GM12878 (cell line): ENCODE data around the gene CNTN6. TPM values are rescaled to one million over a fixed set of nuclear protein-coding genes. Genes with fewer than 3 reads are reported as not detected.

Experiments used
- ATAC-seq: fragments of 200-7000 bp; cut with Tn5 transposase; 3 replicates; pipeline ENCODE4 v1.9.1; 2020; ENCODE audit warnings: mild to moderate bottlenecking, moderate library complexity
- BruUV-seq: library from RNA; stranded (reverse); fragments of 400-500 nt; replicated peaks from 2 replicates; lab custom pipeline; 2021; lab: Mats Ljungman, UMichigan
- CTCF ChIA-PET: fragments of 300-600 bp; sonication (Branson Sonifier 250); formaldehyde crosslinking; extraction: SDS; loops from one replicate; lab custom pipeline; 2021; ENCODE audit warnings: inconsistent platforms; lab: Yijun Ruan, JAX
- POLR2A ChIA-PET: fragments of 350-600 bp; formaldehyde crosslinking; extraction: SDS; loops from one replicate; lab custom pipeline; 2021; ENCODE audit warnings: inconsistent platforms; lab: Charles Lee
- RAD21 ChIA-PET: fragments of 300-600 bp; sonication (Branson Sonifier 250); formaldehyde crosslinking; loops from one replicate; lab custom pipeline; 2023; ENCODE audit warnings: antibody characterized with exemption; ENCODE audit not compliant: unreplicated experiment; lab: Charles Lee
- SMC1A ChIA-PET: fragments of 300-600 bp; sonication (Branson Sonifier 250); formaldehyde crosslinking; loops from one replicate; lab custom pipeline; 2023; ENCODE audit not compliant: unreplicated experiment, uncharacterized antibody; lab: Charles Lee
- DNase-seq: peaks from one replicate; pipeline ENCODE4 v3.0.0-alpha.2; 2011; ENCODE audit warnings: low read depth, low spot score
- FAIRE-seq: peaks from 3 replicates; lab custom pipeline; 2011; peaks lifted over from hg19 to GRCh38; lab: Jason Lieb, UNC
- H2AFZ ChIP-seq: 2 replicates; pipeline ENCODE4 v1.6.0; 2011; ENCODE audit warnings: low read depth, low read length, control low read depth; ENCODE audit not compliant: control insufficient read depth
- H3K27ac ChIP-seq: 2 replicates; pipeline ENCODE4 v1.5.1; 2011; ENCODE audit warnings: control low read depth; ENCODE audit not compliant: control insufficient read depth, insufficient read depth
- H3K27me3 ChIP-seq, 2 experiments: replicated peaks in 1 of 2; 2 replicates each; pipeline versions ENCODE4 v1.6.0 to v1.6.1; 2011; ENCODE audit warnings: low read length in 1 of 2; ENCODE audit not compliant: control insufficient read depth in 2 of 2, insufficient read depth in 2 of 2
- H3K36me3 ChIP-seq, 2 experiments: 2 replicates each; pipeline ENCODE4 v1.5.1; 2011; ENCODE audit warnings: low read length in 1 of 2; ENCODE audit not compliant: control insufficient read depth in 2 of 2, insufficient read depth in 2 of 2
- H3K4me1 ChIP-seq: 2 replicates; pipeline ENCODE4 v1.6.1; 2011; ENCODE audit warnings: mild to moderate bottlenecking, low read length, moderate library complexity, mixed read lengths; ENCODE audit not compliant: control insufficient read depth, insufficient read depth
- H3K4me2 ChIP-seq: 2 replicates; pipeline ENCODE4 v1.6.0; 2011; ENCODE audit warnings: control low read depth; ENCODE audit not compliant: control insufficient read depth, insufficient read depth
- H3K4me3 ChIP-seq: fragments of 200-600 bp; sonication (generic); 2 replicates; pipeline ENCODE4 v1.5.1; 2016
- H3K79me2 ChIP-seq: 2 replicates; pipeline ENCODE4 v1.6.0; 2011; ENCODE audit warnings: low read length; ENCODE audit not compliant: control insufficient read depth, insufficient read depth
- H3K9ac ChIP-seq: 2 replicates; pipeline ENCODE4 v1.8.0; 2011; ENCODE audit warnings: low read length, control low read depth, mixed read lengths; ENCODE audit not compliant: control insufficient read depth, insufficient read depth
- H3K9me3 ChIP-seq: replicated peaks from 3 replicates; pipeline ENCODE4 v1.5.1; 2011; ENCODE audit warnings: mild to moderate bottlenecking, low read length; ENCODE audit not compliant: control insufficient read depth, insufficient read depth
- H4K20me1 ChIP-seq: 2 replicates; pipeline ENCODE4 v1.6.0; 2011; ENCODE audit not compliant: control insufficient read depth, insufficient read depth
- BHLHE40 ChIP-seq, 2 experiments: fragments of 450-650 bp in 1 of 2; IDR thresholded peaks; 2 replicates each; pipeline ENCODE4 v1.6.1; 2011 to 2017; ENCODE audit warnings: low read depth in 2 of 2, borderline replicate concordance in 1 of 2, improper control_type of control experiment in 1 of 2, low read length in 1 of 2, mild to moderate bottlenecking in 1 of 2
- CEBPB ChIP-seq, 2 experiments: fragments of 150-350 bp in 1 of 2; IDR thresholded peaks; 2 replicates each; pipeline ENCODE4 v1.6.1; 2012 to 2014; ENCODE audit warnings: low read depth in 2 of 2, low read length in 2 of 2, borderline replicate concordance in 1 of 2, inconsistent platforms in 1 of 2
- GATAD2B ChIP-seq: fragments of 450-650 bp; conservative IDR thresholded peaks from 2 replicates; pipeline ENCODE4 v1.6.1; 2017; ENCODE audit warnings: low read depth, mild to moderate bottlenecking, moderate library complexity
- IKZF1 ChIP-seq: fragments of 450-650 bp; conservative IDR thresholded peaks from 2 replicates; pipeline ENCODE4 v1.6.1; 2017; ENCODE audit warnings: antibody characterized with exemption, mild to moderate bottlenecking
- KLF5 ChIP-seq: fragments of 450-650 bp; IDR thresholded peaks from 2 replicates; pipeline ENCODE4 v1.6.1; 2014; ENCODE audit warnings: mild to moderate bottlenecking; ENCODE audit not compliant: partially characterized antibody
- SMC3 ChIP-seq: IDR thresholded peaks from 2 replicates; pipeline ENCODE4 v1.6.1; 2011; ENCODE audit warnings: low read length, improper control_type of control experiment, borderline replicate concordance
- TAF1 ChIP-seq: IDR thresholded peaks from 2 replicates; pipeline ENCODE4 v1.6.1; 2011; ENCODE audit warnings: mild to moderate bottlenecking, low read depth, low read length, borderline replicate concordance
- ZNF384 ChIP-seq: IDR thresholded peaks from 2 replicates; pipeline ENCODE4 v1.6.1; 2012; ENCODE audit warnings: low read depth, mild to moderate bottlenecking, low read length, improper control_type of control experiment, borderline replicate concordance
- WGBS: methylation state at CpG from one replicate; pipeline ENCODE4 v1.1.6; 2016; ENCODE audit warnings: low lambda C conversion rate; ENCODE audit not compliant: insufficient replicate concordance, insufficient coverage; ENCODE audit errors: missing lambda C conversion rate; 5-methylcytosine and 5-hydroxymethylcytosine counted together
- in situ Hi-C: fragments of 300-500 bp; cut with MboI; formaldehyde crosslinking; loops from 9 replicates; pipeline ENCODE4 v1.14.3; 2018; ENCODE audit warnings: mixed read lengths
- intact Hi-C: fragments of 100-400 bp; cut with micrococcal nuclease; formaldehyde crosslinking; loops from one replicate; pipeline ENCODE4 v1.14.2; 2022; ENCODE audit not compliant: unreplicated experiment
- polyA plus RNA-seq, 11 experiments: library from polyadenylated mRNA; depleted of rRNA in 4 of 11; unstranded in 6 of 11; stranded (reverse) in 5 of 11; fragments of >200 nt; fragmentation: Nextera tagmentation in 4 of 11; fragmentation: Illumina TruSeq in 1 of 11; extraction: Ambion mirVana in 4 of 11; extraction: Trizol in 1 of 11; gene quantifications; 1 replicate in 1 of 11; 2 replicates in 10 of 11; pipeline versions ENCODE4 v1.2.1 to v1.2.3, GENCODE V29; 2011 to 2016; ENCODE audit warnings: inconsistent platforms in 2 of 11, missing spikeins in 2 of 11, low read depth in 1 of 11
- total RNA-seq, 4 experiments: library from RNA; depleted of rRNA in 3 of 4; stranded (reverse); fragments of >200 nt in 3 of 4; fragmentation: Illumina TruSeq in 1 of 4; extraction: Trizol in 1 of 4; gene quantifications; 2 replicates each; pipeline versions ENCODE4 v1.2.1 to v1.2.3, GENCODE V29; 2013 to 2021
- TF ChIP-seq, protein P1 (sequence below): fragments of 450-650 bp; formaldehyde crosslinking; IDR thresholded peaks from 2 replicates; pipeline ENCODE4 v1.4.0; 2020; ENCODE audit warnings: mild to moderate bottlenecking, moderate library complexity
- TF ChIP-seq, protein P2 (sequence below): fragments of 450-650 bp; formaldehyde crosslinking; IDR thresholded peaks from 2 replicates; pipeline ENCODE4 v1.5.0; 2022; ENCODE audit warnings: mild to moderate bottlenecking, missing genetic modification characterization
- TF ChIP-seq, protein P3 (sequence below): fragments of 450-650 bp; IDR thresholded peaks from 2 replicates; pipeline ENCODE4 v1.6.1; 2018; ENCODE audit warnings: borderline replicate concordance, mild to moderate bottlenecking; ENCODE audit not compliant: partially characterized antibody

CNTN6 gene
- total and polyA plus RNA-seq, 10 of the 15 experiments (the other 5 are each of a cell fraction or from before 2014, with no cell fraction given), result not detected

DNA sequence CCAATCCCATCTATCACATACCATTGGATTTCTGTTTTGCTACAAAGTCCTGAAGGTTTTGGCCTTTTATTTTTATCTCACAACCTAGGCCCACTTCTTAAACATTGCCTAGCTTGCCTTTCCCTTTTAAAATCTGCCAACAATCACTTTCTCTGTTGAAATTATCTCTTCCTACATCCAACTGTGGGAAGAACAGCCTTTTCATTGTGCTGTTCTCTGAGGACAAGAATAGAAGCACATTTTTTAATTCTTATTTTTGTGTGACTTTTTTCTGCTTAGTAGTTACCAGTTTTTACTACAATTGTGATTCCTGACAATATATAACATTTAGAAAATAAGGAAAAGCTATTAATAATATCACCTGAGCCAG is 159.2 kb downstream of the CNTN6 start (continued):
- TF ChIP-seq, protein P1, sequence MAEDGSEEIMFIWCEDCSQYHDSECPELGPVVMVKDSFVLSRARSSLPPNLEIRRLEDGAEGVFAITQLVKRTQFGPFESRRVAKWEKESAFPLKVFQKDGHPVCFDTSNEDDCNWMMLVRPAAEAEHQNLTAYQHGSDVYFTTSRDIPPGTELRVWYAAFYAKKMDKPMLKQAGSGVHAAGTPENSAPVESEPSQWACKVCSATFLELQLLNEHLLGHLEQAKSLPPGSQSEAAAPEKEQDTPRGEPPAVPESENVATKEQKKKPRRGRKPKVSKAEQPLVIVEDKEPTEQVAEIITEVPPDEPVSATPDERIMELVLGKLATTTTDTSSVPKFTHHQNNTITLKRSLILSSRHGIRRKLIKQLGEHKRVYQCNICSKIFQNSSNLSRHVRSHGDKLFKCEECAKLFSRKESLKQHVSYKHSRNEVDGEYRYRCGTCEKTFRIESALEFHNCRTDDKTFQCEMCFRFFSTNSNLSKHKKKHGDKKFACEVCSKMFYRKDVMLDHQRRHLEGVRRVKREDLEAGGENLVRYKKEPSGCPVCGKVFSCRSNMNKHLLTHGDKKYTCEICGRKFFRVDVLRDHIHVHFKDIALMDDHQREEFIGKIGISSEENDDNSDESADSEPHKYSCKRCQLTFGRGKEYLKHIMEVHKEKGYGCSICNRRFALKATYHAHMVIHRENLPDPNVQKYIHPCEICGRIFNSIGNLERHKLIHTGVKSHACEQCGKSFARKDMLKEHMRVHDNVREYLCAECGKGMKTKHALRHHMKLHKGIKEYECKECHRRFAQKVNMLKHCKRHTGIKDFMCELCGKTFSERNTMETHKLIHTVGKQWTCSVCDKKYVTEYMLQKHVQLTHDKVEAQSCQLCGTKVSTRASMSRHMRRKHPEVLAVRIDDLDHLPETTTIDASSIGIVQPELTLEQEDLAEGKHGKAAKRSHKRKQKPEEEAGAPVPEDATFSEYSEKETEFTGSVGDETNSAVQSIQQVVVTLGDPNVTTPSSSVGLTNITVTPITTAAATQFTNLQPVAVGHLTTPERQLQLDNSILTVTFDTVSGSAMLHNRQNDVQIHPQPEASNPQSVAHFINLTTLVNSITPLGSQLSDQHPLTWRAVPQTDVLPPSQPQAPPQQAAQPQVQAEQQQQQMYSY (CRISPR knock-in tag), result no peak
- TF ChIP-seq, protein P2, sequence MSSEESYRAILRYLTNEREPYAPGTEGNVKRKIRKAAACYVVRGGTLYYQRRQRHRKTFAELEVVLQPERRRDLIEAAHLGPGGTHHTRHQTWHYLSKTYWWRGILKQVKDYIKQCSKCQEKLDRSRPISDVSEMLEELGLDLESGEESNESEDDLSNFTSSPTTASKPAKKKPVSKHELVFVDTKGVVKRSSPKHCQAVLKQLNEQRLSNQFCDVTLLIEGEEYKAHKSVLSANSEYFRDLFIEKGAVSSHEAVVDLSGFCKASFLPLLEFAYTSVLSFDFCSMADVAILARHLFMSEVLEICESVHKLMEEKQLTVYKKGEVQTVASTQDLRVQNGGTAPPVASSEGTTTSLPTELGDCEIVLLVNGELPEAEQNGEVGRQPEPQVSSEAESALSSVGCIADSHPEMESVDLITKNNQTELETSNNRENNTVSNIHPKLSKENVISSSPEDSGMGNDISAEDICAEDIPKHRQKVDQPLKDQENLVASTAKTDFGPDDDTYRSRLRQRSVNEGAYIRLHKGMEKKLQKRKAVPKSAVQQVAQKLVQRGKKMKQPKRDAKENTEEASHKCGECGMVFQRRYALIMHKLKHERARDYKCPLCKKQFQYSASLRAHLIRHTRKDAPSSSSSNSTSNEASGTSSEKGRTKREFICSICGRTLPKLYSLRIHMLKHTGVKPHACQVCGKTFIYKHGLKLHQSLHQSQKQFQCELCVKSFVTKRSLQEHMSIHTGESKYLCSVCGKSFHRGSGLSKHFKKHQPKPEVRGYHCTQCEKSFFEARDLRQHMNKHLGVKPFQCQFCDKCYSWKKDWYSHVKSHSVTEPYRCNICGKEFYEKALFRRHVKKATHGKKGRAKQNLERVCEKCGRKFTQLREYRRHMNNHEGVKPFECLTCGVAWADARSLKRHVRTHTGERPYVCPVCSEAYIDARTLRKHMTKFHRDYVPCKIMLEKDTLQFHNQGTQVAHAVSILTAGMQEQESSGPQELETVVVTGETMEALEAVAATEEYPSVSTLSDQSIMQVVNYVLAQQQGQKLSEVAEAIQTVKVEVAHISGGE, result no peak
- no peak for TF ChIP-seq TAF1
- no peak for TF ChIP-seq GATAD2B

DNA sequence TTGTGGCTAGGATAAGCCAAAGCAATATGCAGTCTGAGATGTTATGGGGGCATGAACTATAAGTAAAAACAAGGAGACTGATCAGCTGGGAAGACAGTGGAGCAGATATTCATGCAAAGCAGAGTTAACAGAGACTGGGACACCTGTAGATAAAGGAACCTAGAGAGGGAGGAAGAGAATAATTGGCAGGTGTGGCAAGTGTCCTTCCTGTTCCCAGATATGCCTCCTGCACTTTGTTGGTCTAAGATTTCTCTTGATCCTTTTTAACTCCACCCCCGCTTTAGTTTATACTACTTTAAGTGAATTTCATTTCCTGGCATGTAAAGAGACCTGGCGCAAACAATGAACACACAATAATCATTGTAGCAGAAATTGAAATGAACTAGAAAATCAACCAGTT is 169.4 kb downstream of the CNTN6 start:
- intact Hi-C loops, result no loop called here
- no peak for FAIRE-seq
- TF ChIP-seq KLF5 (no peak), IKZF1 (no peak), SMC3 (no peak), BHLHE40 (IDR thresholded peaks at IDR 0.05; ENCODE audit: borderline replicate concordance in 1 of 2, low read depth in 2 of 2, low read length in 1 of 2) (no peak), CEBPB (IDR thresholded peaks at IDR 0.05; ENCODE audit: borderline replicate concordance in 1 of 2, low read depth in 2 of 2, low read length in 2 of 2) (no peak), ZNF384 (no peak)
- TF ChIP-seq, protein P3, sequence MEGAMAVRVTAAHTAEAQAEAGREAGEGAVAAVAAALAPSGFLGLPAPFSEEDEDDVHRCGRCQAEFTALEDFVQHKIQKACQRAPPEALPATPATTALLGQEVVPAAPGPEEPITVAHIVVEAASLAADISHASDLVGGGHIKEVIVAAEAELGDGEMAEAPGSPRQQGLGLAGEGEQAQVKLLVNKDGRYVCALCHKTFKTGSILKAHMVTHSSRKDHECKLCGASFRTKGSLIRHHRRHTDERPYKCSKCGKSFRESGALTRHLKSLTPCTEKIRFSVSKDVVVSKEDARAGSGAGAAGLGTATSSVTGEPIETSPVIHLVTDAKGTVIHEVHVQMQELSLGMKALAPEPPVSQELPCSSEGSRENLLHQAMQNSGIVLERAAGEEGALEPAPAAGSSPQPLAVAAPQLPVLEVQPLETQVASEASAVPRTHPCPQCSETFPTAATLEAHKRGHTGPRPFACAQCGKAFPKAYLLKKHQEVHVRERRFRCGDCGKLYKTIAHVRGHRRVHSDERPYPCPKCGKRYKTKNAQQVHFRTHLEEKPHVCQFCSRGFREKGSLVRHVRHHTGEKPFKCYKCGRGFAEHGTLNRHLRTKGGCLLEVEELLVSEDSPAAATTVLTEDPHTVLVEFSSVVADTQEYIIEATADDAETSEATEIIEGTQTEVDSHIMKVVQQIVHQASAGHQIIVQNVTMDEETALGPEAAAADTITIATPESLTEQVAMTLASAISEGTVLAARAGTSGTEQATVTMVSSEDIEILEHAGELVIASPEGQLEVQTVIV, result no peak

More for the DNA sequence above, 169.4 kb downstream of the CNTN6 start:
- Histone ChIP-seq H3K9ac (no peak overlapping the region), H4K20me1 (no peaks in the 10 kb centered on the region), H3K4me1 (no peaks in the 10 kb centered on the region), H3K79me2 (no peaks in the 10 kb centered on the region), H2AFZ (no peak overlapping the region), H3K9me3 (no peaks in the 10 kb centered on the region), H3K4me3 (no peak overlapping the region), H3K27ac (no peak overlapping the region), H3K4me2 (no peak overlapping the region), H3K27me3 (no peaks in the 10 kb centered on the region), H3K36me3 (no peaks in the 10 kb centered on the region)
- ChIA-PET CTCF (interaction anchor here (0.8 kb wide), 1 partner anchor 1472 kb away, joined by 3 read pairs; no protein-coding TSS in a partner anchor), SMC1A (no interaction called here), POLR2A (no interaction called here), RAD21 (no interaction called here)
- 100% methylated on average over 2 of the region's 2 CpGs for WGBS
- in situ Hi-C loops, result no loop called here
- DNase-seq (no peak), ATAC-seq (no peak)
- BruUV-seq, result no TSS peak
